Lower lobe of right lung (tissue), 2 donors: Measurements from ENCODE around the gene IFT80. TPM values are rescaled to one million over a fixed set of nuclear protein-coding genes. Genes with fewer than 3 reads are reported as not detected.
A peak's percentile ranks its signal among the peaks of the same experiment; 100 is the strongest.

ENCODE experiments used
- ATAC-seq, 2 donors: fragments of 200-7000 bp; cut with Tn5 transposase; one replicate each; pipeline ENCODE4 v1.9.1; 2020 to 2022; ENCODE audit warnings: mild to moderate bottlenecking in 2 of 2, moderate library complexity in 2 of 2
- DNase-seq: peaks from one replicate; pipeline ENCODE4 v3.0.0-alpha.2; 2020
- H3K27ac ChIP-seq: fragments of 200-600 bp; one replicate; pipeline ENCODE4 v1.8.0; 2022
- H3K27me3 ChIP-seq: fragments of 200-600 bp; one replicate; pipeline ENCODE4 v1.8.0; 2022; ENCODE audit warnings: low read depth
- H3K36me3 ChIP-seq: fragments of 200-600 bp; one replicate; pipeline ENCODE4 v1.8.0; 2022; ENCODE audit warnings: mild to moderate bottlenecking
- H3K4me1 ChIP-seq: fragments of 200-600 bp; one replicate; pipeline ENCODE4 v1.8.0; 2022
- H3K4me3 ChIP-seq: fragments of 200-600 bp; one replicate; pipeline ENCODE4 v1.8.0; 2022; ENCODE audit warnings: mild to moderate bottlenecking
- H3K9me3 ChIP-seq: fragments of 200-600 bp; one replicate; pipeline ENCODE4 v1.8.0; 2022
- intact Hi-C: fragments of 100-400 bp; cut with DNase I; formaldehyde crosslinking; loops from one replicate; pipeline ENCODE4 v1.11.0; 2022
- total RNA-seq: library from RNA; stranded (reverse); fragmentation: NEBNext Ultra II Directional; extraction: Animal tissue kit (Norgen Biotek cat#: 25700); gene quantifications from one replicate; pipeline ENCODE4 v1.2.1, GENCODE V29; 2021
- TF ChIP-seq, protein P1 (sequence below): fragments of 200-600 bp; IDR thresholded peaks from one replicate; pipeline ENCODE4 v1.8.0; 2022; ENCODE audit warnings: antibody characterized with exemption, mild to moderate bottlenecking
- donor health status: DM: no; HTN: yes; CAD: no; lungs with severe emphysema.

The IFT80 gene
- total RNA-seq, 1 donor from 2014 or later: 37.7 TPM

DNA sequence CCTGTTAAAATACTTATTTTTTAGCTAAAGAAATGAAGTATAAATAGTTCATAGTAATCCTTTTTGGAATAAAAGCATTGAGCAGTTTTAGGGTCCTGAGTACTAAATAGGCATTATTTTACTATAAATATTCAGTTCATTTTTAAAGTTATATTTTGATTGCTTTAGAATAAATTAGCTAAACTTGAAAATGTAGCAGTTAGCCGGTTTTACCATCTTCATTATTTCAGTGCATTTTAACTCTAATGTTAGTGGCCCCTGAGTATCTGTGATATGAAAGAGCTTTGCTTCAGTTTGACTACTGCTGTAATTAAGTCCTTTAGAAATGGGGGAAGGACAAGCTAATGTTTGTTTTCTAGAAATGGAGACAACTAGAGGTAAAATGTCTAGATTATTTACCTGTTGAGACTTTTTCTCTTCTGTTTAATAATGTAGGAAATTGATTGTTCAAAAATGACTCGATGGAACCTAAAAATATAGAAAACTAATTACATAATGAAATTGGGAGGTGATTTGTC is 4.1 kb upstream of the IFT80 start:
- peak overlapping the region; percentile 88 for H3K27ac ChIP-seq
- TF ChIP-seq, protein P1, sequence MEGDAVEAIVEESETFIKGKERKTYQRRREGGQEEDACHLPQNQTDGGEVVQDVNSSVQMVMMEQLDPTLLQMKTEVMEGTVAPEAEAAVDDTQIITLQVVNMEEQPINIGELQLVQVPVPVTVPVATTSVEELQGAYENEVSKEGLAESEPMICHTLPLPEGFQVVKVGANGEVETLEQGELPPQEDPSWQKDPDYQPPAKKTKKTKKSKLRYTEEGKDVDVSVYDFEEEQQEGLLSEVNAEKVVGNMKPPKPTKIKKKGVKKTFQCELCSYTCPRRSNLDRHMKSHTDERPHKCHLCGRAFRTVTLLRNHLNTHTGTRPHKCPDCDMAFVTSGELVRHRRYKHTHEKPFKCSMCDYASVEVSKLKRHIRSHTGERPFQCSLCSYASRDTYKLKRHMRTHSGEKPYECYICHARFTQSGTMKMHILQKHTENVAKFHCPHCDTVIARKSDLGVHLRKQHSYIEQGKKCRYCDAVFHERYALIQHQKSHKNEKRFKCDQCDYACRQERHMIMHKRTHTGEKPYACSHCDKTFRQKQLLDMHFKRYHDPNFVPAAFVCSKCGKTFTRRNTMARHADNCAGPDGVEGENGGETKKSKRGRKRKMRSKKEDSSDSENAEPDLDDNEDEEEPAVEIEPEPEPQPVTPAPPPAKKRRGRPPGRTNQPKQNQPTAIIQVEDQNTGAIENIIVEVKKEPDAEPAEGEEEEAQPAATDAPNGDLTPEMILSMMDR: no peak
- no peaks in the 10 kb centered on the region for H3K9me3 ChIP-seq
- peaks cover 34% of the 10 kb centered on the region for H3K4me1 ChIP-seq
- DNase-seq: no peak
- peaks cover 15% of the 10 kb centered on the region for H3K36me3 ChIP-seq
- ATAC-seq: no peak
- intact Hi-C loops: loop anchor here (10.0 kb wide), 1 partner anchor 368 kb away; no protein-coding TSS in a partner anchor
- H3K4me3 ChIP-seq: peak overlapping the region; percentile 81
- no peaks in the 10 kb centered on the region for H3K27me3 ChIP-seq

DNA sequence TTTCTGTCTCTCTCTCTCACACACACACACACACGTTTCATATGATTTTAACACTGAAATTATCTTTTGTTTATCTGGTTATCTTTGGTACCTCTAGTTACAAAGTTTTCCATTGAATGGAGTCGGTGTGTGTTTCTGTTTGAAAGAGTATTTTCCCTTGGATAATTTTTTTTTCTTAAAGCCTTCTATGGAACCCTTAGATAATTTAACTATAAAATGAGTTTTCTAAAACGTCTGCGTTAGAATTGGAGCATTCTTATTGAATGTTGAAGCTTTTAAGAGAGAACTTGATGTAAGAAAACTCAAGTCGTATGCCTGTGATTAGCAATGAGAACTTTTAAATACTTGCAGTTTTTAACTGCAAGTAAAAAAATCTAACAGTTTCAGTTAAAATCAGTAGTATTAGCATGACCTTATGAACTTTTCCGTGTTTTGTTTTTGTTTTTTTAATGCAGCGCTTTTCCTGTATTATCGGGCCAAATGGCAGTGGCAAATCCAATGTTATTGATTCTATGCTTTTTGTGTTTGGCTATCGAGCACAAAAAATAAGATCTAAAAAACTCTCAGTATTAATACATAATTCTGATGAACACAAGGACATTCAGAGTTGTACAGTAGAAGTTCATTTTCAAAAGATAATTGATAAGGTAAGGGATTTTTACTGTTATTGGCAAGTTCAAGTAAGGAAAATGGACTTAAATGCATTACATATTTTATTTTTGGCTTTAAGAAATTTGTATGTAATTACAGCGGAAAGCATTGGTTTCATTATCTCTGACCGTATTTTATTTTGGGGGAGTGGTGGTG is 3.4 kb upstream of the IFT80 start:
- Histone ChIP-seq H3K4me3 (peak overlapping the region; percentile 81), H3K9me3 (no peaks in the 10 kb centered on the region), H3K27ac (peak overlapping the region; percentile 88), H3K4me1 (peaks cover 37% of the 10 kb centered on the region), H3K27me3 (no peaks in the 10 kb centered on the region), H3K36me3 (peaks cover 12% of the 10 kb centered on the region)
- DNase-seq: no peak
- intact Hi-C loops: loop anchor here (10.0 kb wide), 1 partner anchor 368 kb away; no protein-coding TSS in a partner anchor
- no peak for ATAC-seq
- TF ChIP-seq, protein P1: no peak

DNA sequence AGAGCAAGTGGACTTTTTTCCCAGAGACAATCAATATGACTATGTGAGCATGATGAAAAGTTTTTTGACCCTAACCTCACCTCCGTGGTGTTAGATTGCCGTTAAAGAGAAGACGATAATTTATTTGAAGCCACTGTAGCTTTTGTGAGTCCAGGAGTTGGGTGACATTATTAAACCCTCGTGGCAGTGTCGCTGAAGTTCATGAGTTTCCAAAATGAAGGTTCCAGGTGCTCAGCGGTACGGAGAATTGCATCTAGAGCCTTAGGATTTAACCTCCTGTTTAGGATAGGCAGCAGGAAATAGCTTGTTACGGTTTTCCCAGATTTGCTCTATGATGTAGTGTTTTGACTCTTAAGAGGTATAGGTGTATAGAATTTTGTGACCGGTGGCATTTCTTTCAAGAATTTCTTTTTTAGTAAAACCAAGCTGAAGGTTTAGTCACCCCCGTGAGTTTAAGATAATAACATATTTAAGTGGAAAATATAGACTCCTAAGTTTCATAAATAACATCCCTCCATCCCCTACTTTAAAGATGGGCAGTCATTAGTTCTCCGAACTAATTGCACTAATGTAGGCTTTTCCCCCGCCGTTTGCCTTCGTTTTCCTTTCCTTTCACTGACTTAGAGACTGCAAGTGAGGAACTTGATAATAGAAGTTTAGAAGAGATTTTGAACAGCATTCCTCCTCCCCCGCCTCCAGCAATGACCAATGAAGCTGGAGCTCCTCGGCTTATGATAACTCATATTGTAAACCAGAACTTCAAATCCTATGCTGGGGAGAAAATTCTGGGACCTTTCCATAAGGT is 2.5 kb upstream of the IFT80 start:
- ATAC-seq: no peak
- Histone ChIP-seq H3K9me3 (no peaks in the 10 kb centered on the region), H3K27ac (peak overlapping the region; percentile 88), H3K27me3 (no peaks in the 10 kb centered on the region), H3K36me3 (peaks cover 6% of the 10 kb centered on the region), H3K4me1 (peaks cover 37% of the 10 kb centered on the region), H3K4me3 (peak overlapping the region; percentile 81)
- TF ChIP-seq, protein P1: no peak
- intact Hi-C loops: loop anchor here (10.0 kb wide), 1 partner anchor 367 kb away; no protein-coding TSS in a partner anchor
- DNase-seq: no peak

DNA sequence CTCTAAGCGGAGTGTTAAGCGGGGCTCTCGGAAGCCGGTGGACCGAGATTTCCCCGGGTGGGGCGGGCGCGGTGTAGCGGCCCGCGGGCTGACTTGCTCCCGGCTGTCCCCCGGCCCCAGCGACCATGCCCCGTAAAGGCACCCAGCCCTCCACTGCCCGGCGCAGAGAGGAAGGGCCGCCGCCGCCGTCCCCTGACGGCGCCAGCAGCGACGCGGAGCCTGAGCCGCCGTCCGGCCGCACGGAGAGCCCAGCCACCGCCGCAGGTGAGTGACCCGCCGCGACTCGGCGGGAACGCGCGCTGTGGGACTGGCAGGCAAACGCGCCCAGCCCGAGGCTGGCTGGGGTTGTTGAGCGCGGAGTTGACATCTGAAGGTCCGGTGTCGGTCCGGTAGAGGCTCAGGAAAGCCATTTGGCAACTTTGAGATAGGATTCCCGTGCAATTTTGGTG is 1.7 kb upstream of the IFT80 start:
- Histone ChIP-seq H3K27me3 (no peaks in the 10 kb centered on the region), H3K36me3 (peaks cover 6% of the 10 kb centered on the region), H3K9me3 (no peaks in the 10 kb centered on the region), H3K27ac (peak overlapping the region; percentile 88), H3K4me1 (peaks cover 37% of the 10 kb centered on the region), H3K4me3 (peak overlapping the region; percentile 81)
- TF ChIP-seq, protein P1: no peak
- intact Hi-C loops: loop anchor here (10.0 kb wide), 1 partner anchor 366 kb away; no protein-coding TSS in a partner anchor
- DNase-seq: peak; percentile 66
- peak; percentile 38 to 39 for ATAC-seq

DNA sequence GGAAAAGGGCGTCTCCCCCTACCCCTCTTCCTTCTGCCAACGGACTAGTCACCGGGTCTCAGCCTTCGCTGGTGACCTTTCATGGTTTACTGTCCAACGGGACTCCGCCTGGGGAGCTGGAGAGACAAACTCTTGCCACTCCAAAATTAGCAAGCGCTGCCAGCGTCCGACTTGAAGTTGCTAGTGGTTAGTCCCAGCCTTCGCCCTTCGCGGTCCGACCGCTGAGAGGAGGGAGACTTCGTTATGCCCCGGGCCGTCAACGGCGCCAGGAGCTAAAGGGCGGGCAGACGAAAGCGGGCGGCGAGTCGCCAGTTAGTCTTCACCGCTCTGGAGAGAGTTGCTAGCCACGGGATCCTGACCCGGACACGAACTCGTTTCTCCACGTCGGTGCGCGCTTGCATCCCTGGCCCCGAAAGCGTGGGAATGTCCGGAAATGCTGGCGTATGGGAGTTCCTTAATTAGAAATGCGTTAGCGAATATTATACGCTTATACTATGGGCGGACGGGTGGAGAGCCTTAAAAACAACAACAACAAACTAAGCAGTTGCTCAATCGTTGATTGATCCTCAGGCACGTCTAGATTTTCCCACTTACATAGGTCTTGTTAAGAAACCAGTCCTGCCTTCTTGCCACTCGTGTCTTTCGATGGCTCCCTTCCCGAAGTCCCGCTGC is 1.1 kb upstream of the IFT80 start:
- Histone ChIP-seq H3K27ac (peak overlapping the region; percentile 88), H3K9me3 (no peaks in the 10 kb centered on the region), H3K27me3 (no peaks in the 10 kb centered on the region), H3K4me3 (peak overlapping the region; percentile 81), H3K4me1 (peaks cover 37% of the 10 kb centered on the region), H3K36me3 (peaks cover 6% of the 10 kb centered on the region)
- intact Hi-C loops: loop anchor here (10.0 kb wide), 1 partner anchor 365 kb away; no protein-coding TSS in a partner anchor
- DNase-seq (peak; percentile 68), ATAC-seq (peak; percentile 48 to 49)
- TF ChIP-seq, protein P1: no peak
